GF-D8 (cell line): ENCODE data around the gene REXO1.

Source experiments
- DNase-seq: peaks from one replicate; lab custom pipeline; 2025; lab: John Stamatoyannopoulos, UW

Gene REXO1

DNA sequence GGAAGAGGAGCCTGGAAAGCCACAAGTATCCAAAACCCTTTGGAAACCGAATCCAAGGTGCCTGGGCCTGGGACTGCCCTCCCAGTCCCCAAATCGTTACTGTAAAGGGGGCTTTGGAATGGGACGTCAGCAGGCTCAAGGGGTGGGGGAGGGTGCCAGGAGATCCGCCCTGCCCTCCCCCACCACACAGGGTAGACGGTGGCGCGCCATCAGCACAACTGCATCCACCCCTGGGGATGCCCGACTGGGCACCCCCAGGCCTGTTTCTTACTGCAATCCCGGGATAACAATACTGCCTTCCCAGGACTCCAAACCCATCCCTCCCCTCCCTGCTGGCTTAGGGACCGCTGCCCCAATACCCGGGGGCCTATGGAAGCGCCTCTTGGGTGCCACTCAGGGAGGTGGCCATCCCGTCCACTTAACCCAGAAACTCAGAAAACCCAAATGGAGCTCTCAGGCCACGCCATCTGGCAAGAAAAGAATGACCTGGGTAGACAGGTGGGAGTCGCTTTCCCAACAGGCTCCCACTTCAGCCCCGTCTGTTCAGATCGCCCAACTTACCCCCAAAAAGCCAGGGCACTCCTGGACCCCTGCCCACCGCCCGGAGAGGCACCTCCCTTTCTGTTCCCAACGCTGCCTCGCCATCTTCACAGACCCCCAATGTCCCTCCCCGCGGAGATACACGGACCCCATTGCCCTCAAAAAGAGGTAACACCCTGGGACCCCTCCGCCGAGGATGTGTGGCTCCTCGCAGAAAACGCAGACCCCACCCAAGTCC is 12.7 kb upstream of the REXO1 start:
- DNase-seq = no peak

DNA sequence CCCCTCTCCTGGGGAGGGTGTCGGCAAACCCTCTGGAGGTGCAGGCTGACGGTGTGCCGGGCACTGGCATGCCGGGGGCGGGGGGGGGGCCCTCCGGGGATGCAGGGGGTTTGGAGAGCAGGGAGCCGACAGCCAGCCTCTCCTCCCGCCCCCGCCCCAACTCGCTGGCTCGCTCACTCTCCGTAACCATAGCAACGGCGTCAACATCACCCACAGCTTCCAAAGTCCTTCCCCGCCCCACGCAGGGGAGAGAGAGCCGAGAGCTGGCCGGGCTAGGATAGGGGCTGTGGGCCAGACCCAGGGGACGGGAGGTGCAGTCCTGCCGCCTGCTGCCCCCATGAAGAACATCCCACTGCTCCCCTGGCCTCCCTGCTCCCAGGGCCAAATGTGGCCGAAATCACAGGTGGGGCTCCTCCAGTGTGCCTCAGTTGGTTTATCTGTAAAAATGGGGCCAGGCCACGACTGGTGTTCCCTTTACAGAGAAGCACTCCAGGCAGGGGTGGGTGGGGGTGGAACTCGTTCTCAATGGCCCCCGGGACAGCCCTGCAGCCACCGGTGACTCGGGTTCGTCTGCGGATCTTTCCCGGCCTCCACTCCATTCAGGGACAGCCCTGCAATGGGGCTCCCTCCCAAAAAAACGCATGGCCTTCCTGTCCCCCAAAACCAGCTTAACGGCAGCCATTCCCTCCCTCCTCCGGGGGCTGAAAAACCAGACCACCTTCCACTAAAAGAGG is 11.9 kb upstream of the REXO1 start:
- DNase-seq = peak; percentile 10

DNA sequence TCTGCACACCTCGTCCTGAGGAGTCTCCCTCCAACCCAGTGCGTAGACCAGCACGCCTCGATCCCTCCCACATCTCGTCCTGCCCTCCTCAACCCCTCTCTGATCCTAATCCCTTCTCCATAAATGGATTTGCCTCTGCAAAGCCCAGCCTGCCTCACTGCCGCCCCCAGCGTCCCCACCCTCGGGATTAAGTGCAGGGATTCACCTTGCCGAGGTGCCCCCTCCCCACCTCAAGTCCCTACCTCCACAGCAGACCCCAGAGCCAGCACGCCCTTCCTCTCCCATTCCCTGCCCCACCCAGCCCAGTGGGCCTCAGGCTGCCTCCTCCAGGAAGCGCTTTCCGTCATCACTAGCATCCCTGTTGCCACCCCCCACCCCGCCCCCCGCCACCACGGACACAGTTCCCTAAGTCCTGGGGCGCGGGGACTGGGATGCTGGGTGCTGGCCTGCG is 11.1 kb upstream of the REXO1 start:
- DNase-seq = no peak

DNA sequence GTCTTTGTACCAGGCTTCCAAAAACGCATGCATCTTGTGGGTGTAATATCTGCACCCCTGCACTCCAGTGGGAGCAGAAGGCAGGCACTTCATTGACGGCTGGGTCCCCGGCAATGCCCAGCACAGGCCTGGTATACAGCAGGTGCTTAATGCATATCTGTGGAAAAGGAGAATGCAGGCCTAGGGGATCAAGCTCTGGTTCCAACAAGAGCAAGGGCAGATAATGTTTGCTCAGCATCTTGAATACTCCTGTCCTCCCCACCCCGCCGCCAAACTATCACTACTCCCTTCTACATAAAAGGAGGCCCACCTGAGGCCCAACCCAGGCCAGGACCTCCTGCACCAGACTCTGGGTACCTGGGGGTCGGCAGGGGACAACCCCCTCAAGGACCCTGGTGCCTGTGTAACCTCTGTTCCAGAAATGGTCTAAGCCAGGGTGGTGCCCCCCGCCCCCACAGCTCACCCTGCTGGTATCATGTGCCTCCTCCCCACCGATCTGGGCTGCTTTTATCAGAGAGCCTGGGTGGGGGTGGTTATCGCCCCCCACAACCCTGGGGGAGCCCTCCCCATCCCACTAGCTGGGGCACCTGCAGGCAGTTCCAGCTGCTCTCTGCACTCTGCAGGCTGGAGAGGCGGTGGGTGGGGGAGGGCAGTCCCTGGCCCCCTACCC is 10.3 kb upstream of the REXO1 start:
- no peak for DNase-seq

DNA sequence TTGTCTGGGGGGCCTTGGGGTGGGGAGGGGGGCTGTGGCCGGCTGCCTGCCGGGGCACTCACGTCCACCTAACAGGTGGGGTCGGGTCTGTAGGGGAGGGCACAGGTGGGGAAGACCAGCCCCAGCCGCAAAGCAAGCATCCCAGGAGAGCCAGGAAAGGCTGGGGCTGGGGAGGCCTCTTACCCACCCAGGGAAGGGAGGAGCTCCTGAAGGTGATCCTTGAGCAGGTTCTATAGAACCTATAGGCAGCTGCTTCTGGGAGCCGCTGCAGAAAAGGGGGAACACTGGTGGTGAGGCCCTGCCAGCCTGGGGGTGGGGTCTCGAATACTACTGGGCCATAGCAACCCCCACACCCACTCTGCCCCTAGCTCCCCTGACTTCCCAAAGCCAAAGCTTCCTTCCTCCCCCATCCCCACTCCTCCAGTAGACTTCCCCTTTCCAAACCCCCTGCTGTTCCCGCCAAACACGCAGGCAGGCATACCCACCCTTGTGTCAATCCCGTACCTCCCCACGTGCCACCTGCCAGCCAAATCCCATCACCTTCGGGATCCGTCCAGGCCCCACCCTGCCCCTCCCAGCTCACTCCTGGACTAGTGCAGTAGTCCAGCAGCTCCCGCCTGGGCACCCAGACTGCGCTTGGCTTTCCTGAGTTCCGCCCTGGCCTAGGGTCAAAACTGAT is 9.5 kb upstream of the REXO1 start:
- peak; percentile 31 for DNase-seq

DNA sequence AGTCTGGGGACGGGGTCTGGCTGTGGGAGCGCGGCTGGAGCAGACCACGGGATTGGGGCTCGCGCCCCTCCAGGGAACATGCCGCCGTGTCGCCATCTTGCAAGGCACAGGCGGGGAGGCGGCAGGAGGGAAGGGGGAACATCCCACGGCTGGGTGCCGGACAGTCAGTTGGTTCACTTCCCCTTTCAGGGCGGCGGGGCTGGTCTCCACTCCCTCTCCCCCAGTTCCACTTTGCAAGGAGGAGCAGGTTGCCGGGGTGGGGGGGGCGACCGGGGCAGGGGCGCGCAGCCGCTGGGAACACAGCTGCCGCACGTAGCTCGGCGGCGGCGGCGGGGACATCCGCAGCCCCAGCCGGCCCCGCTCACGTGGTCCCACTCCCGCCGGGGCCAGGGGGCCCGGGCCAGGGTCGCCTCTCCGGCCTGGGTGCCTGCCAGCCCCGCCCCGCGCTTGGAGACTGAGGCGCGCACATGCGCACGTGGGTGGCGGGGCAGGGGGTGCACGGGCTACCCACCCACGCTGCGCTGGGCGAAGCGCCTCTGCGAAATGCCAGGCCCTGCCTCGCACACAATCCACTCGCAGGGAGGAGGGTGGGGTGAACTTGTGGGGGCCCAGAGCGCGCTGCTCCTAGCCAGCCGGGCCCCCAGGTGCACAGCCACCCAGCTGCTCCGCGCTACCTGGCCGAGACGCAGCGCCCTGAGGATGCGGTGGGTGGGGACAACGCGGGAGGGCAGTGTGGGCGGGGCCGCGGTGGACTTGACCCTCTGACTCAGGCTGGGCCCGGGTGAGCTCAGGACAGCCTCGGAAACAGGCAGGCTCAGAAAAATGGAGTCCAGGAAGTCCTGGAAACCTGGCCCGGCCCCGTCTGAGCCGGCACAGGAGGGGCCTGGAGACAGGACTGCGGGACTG is 8.7 kb upstream of the REXO1 start:
- DNase-seq = peak; percentile 81

DNA sequence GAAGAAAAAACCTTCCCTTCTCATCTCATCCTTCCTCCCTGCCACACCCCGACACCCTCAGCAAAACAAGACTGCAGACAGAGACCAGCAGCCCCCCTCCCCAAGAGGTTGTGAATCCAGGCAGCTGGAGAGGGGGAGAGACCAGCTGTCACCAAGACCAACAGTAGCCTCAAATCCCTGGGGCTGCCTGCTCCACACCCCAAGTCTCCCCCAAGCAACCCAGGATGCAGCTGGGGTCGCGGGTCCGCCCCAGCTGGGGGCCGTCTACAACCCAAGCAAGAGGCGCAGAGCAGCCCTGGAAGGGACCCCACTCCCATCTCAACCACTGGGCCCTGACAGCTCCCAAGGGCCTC is 8.0 kb upstream of the REXO1 start:
- no peak for DNase-seq

DNA sequence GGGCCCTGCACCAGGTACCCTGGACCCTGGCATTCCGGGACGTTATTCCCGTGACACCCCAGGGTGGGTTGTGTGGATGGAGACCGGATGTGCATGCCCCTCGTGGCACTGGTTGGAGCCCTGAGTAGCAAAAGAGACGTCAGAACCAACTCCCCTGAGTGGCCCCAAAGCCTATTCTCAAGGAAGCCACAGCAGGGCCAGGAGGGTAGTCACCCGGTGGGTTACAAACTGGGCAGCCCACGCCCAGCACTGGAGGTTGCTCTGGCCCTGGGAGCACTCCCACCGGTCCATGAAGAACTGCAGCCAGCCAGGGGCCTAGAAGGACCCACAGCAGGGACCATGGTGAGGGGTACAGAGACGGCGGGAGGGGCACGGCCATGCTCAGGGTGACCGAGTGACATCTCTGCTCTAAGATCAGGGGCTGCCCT is 7.6 kb upstream of the REXO1 start:
- DNase-seq = no peak

DNA sequence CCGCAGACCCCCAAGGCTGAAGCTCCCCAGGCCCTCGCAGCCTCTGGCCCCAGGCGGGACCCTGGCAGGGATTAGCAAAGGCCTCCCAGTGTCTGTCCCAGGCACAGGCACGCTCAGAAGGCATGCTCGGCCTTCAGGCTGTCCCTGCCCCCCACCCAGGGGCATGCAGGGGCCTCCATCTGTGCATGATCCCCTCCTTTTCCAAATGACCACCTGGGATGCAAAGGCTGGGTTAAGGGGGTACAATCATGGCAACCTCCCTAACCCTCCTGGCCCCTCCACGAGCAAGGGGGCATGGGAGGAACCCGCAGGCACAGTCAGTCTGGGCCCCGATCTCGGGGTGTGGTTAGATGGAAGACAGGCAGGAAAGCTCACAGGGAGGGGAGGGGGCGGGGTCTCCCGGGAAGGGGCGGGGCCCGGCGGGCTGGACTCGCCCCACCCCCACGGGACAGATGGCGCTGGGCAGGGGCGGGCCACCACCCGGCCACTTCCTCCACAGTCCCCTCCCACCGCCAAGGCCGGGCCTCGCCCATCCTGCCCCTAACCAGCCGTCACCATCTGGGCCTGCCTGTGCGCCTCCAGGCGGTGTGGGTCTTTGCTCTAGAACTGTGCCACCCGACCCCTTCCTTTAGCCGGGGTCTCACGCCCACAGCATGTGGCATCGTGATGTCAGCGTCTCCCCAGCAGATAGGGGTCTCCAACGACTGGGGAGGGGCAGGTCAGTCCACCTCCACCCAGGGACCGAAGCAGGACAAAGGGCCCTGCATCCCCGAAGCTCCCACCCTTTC is 7.0 kb upstream of the REXO1 start:
- DNase-seq = peak; percentile 87

DNA sequence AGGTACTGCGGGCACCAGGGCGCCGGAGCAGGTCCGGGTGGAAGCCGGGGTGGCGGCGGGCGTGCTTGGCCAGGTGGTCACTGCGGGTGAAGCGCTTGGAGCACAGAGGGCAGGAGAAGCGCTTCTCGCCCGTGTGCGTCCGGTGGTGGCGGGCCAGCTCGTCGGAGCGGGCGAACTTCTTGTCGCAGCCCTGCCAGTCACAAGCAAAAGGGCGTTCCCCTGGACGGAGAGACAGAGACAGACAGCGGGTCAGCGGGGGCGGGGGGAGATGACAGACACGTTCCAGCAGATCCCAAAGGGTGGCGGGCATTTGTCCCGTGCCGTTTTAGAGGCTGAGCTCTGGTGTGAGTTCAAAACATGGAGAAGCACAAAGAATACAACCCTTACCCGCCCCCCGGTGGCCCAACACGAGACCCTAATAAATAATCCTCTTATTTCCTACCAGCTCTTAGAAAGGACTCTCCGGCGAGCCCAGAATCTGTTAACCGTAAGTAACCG is 6.3 kb upstream of the REXO1 start:
- DNase-seq = no peak

DNA sequence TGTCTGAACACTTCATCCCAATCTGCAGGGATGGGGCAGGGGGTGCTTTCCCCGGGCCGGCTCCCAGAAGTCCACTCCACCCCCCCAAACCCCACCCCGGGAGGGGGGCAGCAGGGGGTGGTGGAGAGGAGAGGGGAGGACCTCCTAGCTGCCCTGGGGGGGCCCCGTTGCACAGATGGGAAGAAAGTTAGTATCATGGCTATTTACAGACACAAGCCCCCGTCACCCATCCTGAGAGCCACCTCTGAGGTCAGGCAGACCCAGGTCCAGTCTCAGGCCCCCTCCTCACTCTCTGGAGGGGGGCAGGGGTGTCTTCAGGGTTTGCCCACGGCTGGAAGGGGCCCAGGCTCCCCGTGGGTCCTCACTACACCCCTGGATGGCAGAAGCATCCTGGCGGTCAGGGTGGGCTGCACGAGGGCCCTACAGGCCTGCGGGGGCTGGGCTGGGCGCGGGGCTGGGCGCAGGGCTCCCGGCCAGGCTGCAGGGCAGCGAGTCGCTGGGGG is 5.8 kb upstream of the REXO1 start:
- DNase-seq = no peak

DNA sequence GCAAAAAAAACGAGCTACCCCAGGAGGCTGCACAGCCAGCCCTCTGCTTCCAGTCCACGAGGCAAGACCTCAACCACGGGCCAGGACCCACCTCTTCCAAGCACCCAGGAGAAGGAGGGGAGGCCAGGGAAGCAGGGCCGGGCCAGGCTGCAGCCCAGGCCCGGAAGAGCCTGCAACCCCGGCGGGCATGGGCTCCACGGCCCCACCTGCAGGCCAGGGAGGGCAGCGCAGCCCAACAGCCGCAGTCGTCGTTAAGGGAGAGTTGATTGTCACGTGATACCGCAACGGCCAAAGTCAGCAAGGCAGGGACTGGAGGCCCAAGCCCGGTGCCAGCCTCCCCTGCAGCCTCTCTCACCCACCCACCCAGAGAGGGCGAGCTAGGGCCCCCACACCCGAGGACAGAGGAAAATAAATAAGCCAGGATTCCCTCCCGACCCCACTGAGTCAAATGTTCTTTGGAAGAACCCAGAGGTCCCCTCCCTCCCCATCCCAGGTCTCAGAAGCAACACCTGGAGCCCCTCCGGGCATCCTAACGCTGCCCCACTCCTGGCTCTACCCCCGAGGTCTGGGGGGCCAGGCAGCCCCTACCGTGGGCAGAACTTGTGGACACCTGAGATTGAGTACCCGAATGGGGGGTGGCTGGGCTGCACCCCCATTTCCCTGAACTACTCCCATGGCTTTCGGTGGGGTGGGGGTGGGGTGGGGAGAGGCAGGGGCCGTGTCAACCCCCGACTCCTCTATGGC is 5.2 kb upstream of the REXO1 start:
- peak; percentile 50 for DNase-seq

DNA sequence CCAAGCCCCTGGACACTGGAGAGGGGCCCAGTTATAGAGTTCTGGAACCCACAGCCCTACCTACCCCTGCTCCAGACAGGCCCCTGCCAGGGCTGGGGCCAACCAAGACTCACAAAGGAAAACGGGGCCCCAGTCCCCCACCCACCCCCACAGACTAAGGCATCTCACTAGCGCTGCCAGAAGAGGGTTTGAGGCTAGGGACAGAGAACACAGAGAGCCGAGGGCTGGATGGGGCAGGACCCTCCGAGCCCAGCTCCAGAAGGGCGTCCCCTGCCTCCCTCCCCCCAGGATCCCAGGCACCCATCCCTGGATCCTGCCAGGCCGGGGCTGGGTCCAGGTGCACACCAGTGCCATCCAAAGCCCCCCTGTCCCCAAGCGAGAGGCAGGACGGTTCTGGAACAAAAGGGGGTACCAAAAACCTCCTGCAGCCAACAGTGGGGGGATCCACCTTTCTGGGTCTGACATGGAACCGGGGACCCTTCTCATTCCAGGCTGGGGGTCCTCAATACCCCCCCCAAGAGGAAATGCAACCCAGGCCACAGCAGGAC is 4.4 kb upstream of the REXO1 start:
- no peak for DNase-seq

DNA sequence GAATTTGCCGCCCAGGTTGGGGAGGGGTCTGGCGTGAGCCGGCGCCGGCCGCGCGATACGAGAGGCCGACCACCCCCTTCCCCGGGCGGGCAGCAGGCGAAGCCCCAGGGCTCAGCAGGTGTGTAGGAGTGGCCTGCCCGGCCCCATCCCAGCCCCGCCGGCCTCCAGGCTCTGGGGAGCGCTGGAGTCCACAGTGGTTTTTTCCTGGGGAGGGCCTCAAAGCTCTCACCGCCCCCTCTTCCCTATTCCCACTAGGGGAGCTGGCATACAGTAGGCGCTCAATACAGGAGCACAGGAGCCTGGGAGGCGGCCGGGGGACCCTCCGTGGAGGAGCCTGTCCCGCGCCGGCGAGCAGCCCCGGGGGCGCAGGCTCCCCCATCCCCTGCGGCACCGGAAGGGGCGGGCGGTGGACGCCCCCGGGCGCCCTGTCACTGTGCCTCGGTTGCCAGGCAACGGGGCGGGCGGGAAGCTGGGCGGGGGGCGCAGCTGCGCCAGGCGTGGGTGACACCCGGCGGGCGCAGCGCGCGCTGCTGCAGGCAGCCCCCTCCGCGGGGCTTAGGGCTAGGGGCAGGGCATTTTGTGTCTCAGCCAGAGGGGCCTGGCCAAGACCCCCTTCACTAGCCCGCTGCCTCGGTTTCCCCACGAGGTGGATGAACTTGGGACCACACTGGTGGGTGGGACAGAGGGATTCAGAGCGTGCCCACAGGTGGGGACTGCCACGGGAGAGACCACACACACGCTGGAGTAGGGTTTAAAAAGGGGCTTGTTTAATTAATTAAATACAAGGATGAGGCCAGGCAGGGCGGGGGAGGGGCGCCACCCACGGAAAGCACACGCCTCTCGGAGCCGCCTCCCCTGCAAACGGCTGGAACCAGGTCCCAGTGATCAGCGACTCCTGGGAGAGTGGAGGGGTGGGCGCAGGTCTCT is 3.6 kb upstream of the REXO1 start:
- no peak for DNase-seq

DNA sequence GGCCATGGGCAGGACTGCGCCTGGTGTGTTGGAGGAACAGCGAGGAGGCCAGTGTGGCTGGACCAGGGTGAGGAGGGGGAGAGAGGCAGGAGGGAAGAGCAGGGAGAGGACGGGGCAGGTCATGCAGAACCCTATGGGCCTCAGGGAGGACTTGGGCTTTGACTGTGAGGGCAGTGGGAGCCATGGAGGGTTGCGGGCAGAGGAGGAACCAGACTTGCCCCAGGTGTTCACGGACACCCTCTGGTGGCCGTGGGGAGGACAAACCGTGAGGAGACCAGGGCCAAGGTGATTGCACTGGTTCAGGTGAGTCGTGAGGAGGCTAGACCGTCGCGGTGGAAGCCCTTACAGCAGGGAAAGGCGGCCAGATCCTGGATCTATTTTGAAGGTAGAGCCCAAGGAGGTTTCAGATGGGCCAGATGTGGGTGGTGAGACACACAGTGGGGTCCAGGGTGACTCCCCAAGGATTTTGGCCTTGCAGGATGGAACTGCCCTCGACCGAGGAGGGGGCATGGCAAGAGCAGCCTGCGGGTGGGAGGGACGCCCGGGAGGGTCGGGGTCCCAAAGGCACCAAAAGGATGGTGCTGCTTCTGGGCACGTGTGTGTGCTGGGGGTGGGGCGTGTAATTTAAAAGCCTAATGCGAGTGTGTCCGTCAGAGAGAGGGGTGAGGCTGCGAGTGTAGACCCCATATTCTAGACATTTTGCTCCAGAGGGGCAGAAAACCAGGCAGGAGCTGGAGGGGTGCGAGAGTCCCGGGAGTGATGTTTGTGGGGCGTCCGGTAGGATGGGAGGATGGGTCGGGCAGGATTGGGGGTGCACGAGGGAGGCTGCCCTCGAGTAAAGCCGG is 2.7 kb upstream of the REXO1 start:
- DNase-seq = no peak

DNA sequence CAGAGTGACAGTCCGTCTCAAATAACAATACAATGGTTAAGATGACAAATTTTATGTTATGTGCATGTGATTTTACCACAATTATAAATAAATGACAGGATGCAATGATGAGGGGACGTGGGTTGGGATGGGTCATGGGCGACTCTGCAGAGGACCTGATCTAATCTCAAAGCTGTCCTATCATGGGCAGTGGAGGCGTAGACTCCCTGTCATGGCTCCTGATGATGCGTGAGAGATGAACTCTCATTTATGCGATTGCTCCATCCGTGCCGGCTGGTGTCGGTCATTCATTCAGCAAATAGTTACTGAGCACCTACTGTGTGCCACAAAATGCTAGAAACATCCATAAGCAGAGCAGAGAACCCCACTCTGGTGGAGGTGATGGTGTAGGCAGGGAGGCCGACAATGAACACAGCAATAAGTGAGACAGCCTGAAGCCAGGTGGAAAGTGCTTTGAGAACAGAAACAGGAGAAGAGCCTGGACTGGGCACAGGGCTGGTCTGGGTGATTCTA is 1.7 kb upstream of the REXO1 start:
- no peak for DNase-seq

DNA sequence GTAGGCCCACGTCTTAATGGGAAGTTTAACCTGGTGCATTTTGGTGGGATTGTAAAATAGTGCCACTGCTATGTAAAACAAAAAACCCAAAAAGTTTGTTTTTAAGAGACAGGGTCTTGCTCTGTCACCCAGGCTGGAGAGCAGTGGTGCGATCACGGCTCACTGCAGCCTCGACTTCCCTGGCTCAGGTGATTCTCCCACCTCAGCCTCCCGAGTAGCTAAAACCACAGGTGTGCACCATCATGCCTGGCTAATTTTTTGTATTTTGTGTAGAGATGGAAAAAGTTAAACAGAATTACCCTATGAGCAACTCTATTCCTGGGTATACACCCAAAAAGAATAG is 820 bp upstream of the REXO1 start:
- no peak for DNase-seq
